GM21515 (cell line): ENCODE results near the gene MTHFD1L.
"Not testable (repeated sequence)": the region's sequence is repeated elsewhere in the genome, so short reads cannot be mapped to it uniquely, and the experiment has no call there.

Experiments
- ATAC-seq: cut with Tn5 transposase; IDR thresholded peaks from one replicate; pipeline ENCODE4 v1.9.1; 2021; ENCODE audit not compliant: unreplicated experiment

Gene MTHFD1L

GRCh38 chr6:151063352-151063751 lies 197.8 kb downstream of the MTHFD1L start:
- ATAC-seq: no peak

- no peak for ATAC-seq
Measured at GRCh38 chr6:151063842-151064647, 198.5 kb downstream of the MTHFD1L start.

DNA sequence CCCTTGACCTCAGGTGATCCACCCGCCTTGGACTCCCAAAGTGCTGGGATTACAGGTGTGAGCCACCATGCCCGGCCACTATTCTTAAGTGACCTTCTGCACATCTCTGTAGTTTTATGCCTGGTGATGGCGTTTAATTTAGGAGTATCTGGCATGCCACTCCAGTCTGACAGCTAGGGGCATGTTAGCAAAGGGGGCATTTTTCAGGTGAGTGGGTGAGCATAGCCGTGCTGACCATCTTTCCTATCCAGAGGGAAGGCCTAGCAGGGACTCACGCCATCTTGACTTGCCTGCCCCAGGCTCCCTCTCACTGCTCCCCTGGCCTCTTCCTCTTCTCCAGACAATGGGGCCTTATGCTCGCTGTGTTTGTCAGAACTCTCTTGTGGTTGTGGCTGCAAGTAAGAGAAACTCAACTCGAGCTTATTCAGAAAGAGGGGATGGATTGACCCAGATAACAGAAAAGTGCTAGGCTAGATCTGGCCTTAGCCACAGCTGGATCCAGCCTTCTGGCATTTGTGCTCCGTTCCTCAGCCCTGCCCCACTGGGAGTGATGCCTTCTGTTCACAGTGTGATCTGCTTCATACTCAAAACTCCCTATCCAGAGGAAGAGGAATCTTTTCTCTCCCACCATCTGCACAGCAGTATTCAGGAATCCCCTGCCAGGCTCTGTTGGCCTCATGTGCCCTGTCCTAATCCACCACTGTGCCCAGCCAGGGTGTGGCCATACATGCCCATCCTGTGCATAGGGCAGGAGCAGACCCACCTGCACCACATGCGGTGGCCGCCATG lies 199.7 kb downstream of the MTHFD1L start:
- no peak for ATAC-seq

DNA sequence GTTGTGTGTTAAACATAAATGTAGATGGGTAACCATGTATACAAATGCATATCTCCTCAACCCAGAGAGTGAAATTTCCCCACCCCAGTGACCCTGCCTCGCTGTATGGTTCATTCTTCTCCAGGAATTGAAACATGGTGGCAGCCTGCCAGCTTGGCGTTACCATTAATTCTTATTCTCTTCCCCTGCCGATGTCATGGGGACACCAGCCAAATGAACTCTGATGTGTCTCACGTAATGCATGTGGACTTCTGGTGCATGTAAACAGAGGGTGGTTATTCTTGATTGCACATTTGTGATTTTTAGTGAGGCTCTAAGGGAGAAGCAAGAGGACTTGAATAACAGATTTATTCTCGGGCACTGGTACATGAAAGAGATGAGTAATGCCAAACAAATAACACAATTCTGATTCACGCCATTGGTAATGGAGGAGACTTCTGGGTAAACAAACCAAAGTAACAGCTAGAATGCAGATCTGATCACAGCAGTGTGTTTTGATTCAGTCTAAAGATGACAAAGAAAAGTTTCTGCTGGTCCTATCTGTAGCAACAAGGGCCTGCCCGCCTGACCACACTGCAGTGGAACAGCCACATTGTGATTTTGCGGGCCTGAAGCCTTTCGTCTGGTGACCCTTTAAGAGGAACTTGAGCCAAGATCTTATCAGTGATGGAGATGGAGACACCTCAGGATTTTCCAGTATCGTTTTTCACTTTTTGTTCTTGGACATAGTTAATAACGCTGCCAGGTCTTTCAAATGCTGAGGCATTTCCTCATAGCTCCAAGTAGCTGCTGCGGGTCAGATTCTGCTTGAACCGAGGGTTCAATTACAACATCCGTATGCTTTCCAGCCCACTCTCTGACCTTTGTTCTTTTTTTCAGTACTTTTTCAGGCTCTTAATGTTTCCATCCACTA lies 202.4 kb downstream of the MTHFD1L start:
- ATAC-seq: no peak

- ATAC-seq: no peak
Measured at GRCh38 chr6:151068761-151069312, 203.3 kb downstream of the MTHFD1L start.

DNA sequence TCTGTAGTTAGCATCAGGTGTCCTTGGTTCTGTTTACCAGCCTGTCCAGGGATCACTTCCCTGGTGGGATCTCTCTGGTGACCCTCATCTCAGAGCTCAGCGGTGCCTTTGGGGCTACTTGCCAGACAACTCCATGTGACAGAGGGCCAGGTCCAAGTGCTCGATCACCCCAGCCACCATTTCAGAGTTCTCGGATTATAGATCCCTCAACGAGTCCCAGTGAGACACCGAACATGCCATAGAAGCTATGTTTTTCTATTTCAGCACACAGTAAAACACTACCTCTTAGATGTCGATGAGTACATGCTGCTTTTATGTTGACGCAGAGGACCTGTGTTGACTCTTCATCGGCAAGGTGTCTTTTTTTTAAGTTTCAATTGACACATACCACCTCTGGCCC lies 204.1 kb downstream of the MTHFD1L start:
- ATAC-seq: no peak

- no peak for ATAC-seq
Measured at GRCh38 chr6:151070631-151071051, 205.1 kb downstream of the MTHFD1L start.

GRCh38 chr6:151071295-151071694 lies 205.8 kb downstream of the MTHFD1L start:
- ATAC-seq: no peak

DNA sequence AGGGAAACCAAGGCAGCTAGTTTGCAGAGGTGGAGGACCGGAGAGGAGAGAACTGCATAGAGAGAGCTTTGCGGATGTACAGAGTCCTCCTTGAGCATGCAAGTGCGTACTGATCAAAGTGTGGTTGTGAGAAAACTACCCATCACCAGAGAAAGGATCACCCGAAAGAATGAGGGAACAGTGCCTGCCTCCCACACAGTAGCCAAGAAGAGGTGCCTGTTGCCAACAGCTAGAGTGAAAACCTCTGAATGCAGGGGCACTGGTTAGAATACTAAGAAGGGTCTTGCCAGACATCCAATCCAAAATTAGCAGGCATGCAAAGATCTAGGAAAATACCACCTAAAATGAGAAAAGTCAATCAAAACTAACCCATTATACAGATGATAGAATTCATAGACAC lies 207.6 kb downstream of the MTHFD1L start:
- ATAC-seq: no peak

DNA sequence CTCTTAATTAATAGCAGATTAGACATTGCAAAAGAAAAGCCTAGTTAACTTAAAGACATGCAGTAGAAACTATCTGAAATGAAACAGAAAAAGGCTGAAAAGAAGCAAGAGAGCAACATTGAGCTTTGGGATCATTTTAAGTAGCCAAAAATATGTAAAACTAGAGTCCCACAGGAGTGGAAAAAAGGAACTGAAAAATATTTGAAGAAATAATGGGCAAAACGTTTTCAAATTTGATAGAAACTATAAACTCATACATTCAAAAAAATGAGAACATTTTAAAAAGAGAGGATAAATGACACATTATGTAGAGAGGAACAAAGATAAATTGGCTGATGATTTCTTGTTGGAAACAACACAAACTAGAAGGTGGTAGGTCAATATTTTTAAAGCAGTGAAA lies 208.2 kb downstream of the MTHFD1L start:
- no peak for ATAC-seq

- no peak for ATAC-seq
Measured at GRCh38 chr6:151075005-151075404, 209.5 kb downstream of the MTHFD1L start.

DNA sequence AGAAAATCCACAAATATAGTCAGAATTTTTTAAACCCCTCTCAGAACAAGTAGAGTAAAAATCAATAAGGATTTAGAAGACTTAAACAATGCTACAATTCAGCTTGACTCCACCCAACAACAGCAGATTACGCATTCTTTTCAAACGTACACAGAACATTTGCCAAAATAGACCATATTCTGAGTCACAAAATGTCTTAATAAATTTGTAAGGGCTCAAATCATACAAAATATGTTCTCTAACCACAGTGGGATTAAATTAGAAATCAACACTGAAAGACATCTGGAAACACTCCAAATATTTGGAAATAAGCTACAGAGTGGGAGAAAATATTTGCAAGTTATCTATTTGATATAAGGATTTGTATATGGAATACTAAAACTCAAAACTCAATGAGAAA lies 210.0 kb downstream of the MTHFD1L start:
- no peak for ATAC-seq

- no peak for ATAC-seq
Measured at GRCh38 chr6:151075930-151076555, 210.5 kb downstream of the MTHFD1L start.

DNA sequence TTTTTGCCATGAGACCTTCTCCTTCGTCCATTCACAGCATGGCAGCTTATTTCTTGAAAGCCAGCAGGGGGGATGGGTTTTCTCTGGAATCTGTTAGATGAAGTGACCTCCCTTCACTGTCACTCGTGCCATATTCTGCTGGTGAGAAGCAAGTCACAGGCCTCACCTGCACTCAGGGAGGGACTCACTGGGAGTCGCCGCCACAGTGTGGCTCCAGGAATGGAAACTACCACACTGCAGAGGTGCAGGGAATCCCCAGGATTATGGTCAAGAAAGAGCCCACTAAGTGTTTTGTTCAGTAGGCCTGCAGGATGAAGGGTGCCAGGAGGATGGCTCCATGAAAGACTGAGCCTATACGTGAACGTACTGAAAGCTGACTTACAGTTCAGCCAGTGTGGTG lies 213.2 kb downstream of the MTHFD1L start:
- no peak for ATAC-seq

- ATAC-seq: no peak
Measured at GRCh38 chr6:151081656-151082055, 216.2 kb downstream of the MTHFD1L start.

DNA sequence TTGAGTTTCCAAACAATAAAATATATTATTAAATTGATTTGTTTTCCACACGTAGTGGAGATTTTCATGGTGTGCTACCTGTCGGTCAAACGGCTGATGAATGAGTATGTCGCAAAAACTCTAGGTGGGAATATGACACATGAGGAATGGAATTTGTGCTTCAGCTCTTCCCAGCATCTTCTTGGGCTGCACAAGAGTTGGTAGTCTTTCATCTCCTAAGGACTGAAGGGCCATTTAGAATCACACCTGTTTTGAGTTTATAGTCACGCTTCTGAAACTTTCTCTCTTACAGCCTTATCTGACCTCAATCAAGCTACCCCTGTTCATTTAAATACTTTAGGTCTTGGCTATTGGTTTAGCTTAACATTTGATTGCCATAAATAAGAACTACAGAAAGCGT lies 216.6 kb downstream of the MTHFD1L start:
- no peak for ATAC-seq

DNA sequence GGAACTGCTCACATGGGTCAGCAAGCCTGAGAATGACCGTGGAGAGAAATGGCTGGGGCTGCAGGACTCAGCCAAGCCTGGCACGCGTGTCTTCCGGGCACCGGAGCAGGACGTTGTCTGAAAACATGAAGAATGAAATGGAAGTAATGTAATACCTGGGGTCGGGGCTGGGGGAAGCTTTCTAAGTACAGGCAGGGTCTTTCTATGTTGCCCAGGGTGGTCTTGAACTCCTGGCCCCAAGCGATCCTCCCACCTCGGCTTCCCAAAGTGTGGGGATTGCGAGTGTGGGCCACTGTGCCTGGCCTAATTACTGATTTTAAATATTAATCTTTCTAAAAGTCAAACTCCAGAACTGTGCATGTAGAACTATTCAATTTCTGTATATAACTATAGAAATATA lies 218.8 kb downstream of the MTHFD1L start:
- no peak for ATAC-seq

DNA sequence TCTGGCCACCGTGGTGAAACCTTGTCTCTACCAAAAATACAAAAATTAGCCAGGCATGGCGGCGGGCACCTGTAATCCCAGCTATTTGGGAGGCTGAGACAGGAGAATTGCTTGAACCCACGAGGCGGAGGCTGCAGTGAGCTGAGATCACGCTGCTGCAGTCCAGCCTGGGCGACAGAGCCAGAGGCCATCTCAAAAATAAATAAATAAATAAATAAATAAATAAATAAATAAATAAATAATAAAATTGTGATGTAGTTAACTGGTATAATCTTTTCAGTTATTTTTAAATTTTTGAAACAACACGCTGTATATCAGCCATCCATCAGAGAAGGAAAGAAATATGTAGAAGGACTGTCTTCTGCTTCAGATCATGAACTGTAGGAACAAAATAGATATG lies 221.6 kb downstream of the MTHFD1L start:
- ATAC-seq: not testable (repeated sequence)

GRCh38 chr6:151087861-151088598 lies 222.5 kb downstream of the MTHFD1L start:
- ATAC-seq: no peak

- no peak for ATAC-seq
Measured at GRCh38 chr6:151088599-151088935, 223.1 kb downstream of the MTHFD1L start.
